ENCODE measurements around the gene GFPT2.

DNA sequence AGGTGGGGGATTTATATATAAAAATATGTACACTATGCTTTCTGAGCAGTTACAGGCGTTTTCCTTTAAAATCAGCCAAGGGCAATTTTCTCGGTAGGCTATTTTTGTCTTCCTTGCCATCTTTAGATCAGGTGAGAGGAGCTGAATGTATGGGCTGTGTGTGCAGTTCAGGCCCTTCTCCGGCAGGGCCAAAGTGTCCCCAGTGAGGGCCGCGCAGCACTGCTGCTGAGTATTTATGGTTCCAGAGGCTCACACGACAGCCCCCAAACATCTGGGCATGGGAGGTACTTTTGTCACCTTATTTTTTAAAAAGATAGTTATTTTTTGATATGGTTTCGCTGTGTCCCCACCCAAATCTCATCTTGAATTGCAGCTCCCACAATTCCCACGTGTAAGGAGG lies 11.5 kb downstream of the GFPT2 start:
- TF ChIP-seq, protein P1, sequence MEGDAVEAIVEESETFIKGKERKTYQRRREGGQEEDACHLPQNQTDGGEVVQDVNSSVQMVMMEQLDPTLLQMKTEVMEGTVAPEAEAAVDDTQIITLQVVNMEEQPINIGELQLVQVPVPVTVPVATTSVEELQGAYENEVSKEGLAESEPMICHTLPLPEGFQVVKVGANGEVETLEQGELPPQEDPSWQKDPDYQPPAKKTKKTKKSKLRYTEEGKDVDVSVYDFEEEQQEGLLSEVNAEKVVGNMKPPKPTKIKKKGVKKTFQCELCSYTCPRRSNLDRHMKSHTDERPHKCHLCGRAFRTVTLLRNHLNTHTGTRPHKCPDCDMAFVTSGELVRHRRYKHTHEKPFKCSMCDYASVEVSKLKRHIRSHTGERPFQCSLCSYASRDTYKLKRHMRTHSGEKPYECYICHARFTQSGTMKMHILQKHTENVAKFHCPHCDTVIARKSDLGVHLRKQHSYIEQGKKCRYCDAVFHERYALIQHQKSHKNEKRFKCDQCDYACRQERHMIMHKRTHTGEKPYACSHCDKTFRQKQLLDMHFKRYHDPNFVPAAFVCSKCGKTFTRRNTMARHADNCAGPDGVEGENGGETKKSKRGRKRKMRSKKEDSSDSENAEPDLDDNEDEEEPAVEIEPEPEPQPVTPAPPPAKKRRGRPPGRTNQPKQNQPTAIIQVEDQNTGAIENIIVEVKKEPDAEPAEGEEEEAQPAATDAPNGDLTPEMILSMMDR (IDR thresholded peaks at IDR 0.05) = no peak
- TF ChIP-seq POLR2A (IDR thresholded peaks at IDR 0.05) (no peak), EP300 (IDR thresholded peaks at IDR 0.05) (no peak)

Data from sigmoid colon (tissue), 4 donors.